Suprapubic skin (tissue), 3 donors: ENCODE measurements around the gene CCL28.

Experiments
- POLR2AphosphoS5 ChIP-seq, 3 donors: sonication (generic); formaldehyde crosslinking; IDR thresholded peaks; one replicate each; pipeline ENCODE4 v1.6.1; 2017; ENCODE audit warnings: antibody characterized with exemption in 3 of 3
- TF ChIP-seq, protein P1 (sequence below), 2 donors: fragments of 200-600 bp in 1 of 2; fragments of 450-650 bp in 1 of 2; sonication (generic) in 1 of 2; IDR thresholded peaks; one replicate each; pipeline ENCODE4 v1.5.1; 2016 to 2019; ENCODE audit warnings: antibody characterized with exemption in 2 of 2, mild to moderate bottlenecking in 1 of 2, moderate library complexity in 1 of 2

- TF ChIP-seq, protein P1, sequence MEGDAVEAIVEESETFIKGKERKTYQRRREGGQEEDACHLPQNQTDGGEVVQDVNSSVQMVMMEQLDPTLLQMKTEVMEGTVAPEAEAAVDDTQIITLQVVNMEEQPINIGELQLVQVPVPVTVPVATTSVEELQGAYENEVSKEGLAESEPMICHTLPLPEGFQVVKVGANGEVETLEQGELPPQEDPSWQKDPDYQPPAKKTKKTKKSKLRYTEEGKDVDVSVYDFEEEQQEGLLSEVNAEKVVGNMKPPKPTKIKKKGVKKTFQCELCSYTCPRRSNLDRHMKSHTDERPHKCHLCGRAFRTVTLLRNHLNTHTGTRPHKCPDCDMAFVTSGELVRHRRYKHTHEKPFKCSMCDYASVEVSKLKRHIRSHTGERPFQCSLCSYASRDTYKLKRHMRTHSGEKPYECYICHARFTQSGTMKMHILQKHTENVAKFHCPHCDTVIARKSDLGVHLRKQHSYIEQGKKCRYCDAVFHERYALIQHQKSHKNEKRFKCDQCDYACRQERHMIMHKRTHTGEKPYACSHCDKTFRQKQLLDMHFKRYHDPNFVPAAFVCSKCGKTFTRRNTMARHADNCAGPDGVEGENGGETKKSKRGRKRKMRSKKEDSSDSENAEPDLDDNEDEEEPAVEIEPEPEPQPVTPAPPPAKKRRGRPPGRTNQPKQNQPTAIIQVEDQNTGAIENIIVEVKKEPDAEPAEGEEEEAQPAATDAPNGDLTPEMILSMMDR (IDR thresholded peaks at IDR 0.05): no peak
- no peak for TF ChIP-seq POLR2AphosphoS5 (IDR thresholded peaks at IDR 0.05)
Observed at GRCh38 chr5:43461066-43461465, 48.9 kb upstream of the CCL28 start.
